ENCODE data around the gene NR6A1.

DNA sequence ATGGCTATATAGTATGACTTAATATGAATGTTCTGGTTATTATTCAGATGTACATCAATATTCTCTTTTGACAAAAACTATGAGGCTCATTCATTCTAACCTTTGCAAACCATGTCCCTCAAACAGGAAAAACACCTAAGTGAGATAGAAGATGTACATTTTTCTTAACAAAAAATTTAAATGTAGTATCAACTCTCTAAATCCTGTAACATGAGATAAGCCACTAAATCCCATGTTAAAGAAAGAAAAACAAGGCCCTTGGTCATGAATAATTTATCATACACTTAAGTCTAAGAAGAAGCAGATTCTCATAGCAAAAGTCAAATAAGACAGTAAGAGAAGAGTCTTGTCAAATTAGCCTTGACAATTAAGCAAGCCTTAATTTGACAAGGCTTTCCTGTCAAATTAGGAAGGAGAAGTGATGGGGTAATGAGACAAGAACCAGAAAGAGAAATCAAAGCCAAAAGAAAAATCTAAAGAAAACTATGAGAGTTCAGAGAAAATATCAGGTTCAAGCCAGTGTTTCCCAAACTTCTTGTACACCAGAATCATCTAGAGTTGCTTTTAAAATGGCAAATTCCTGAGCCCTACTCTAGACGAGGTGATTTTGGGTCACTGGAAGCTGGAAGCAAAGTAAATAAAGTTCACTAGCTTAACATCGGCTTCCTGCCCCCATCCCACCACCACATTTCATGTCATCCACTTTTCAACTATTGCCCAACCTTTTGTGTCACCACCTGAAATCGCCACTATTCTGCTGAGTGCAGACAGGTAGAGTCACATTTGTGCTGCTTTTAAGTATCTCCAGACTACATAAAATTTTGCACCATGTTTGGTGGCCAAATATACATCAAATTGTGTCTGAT is 76.5 kb downstream of the NR6A1 start:
- TF ChIP-seq, protein P1, sequence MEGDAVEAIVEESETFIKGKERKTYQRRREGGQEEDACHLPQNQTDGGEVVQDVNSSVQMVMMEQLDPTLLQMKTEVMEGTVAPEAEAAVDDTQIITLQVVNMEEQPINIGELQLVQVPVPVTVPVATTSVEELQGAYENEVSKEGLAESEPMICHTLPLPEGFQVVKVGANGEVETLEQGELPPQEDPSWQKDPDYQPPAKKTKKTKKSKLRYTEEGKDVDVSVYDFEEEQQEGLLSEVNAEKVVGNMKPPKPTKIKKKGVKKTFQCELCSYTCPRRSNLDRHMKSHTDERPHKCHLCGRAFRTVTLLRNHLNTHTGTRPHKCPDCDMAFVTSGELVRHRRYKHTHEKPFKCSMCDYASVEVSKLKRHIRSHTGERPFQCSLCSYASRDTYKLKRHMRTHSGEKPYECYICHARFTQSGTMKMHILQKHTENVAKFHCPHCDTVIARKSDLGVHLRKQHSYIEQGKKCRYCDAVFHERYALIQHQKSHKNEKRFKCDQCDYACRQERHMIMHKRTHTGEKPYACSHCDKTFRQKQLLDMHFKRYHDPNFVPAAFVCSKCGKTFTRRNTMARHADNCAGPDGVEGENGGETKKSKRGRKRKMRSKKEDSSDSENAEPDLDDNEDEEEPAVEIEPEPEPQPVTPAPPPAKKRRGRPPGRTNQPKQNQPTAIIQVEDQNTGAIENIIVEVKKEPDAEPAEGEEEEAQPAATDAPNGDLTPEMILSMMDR (IDR thresholded peaks at IDR 0.05 in 8 of 11, conservative IDR thresholded peaks at IDR 0.05 in 3 of 11): no peak
- TF ChIP-seq POLR2A (IDR thresholded peaks at IDR 0.05) (no peak), POLR2AphosphoS5 (IDR thresholded peaks at IDR 0.05) (no peak)
